ENCODE results near the gene SAFB2.

DNA sequence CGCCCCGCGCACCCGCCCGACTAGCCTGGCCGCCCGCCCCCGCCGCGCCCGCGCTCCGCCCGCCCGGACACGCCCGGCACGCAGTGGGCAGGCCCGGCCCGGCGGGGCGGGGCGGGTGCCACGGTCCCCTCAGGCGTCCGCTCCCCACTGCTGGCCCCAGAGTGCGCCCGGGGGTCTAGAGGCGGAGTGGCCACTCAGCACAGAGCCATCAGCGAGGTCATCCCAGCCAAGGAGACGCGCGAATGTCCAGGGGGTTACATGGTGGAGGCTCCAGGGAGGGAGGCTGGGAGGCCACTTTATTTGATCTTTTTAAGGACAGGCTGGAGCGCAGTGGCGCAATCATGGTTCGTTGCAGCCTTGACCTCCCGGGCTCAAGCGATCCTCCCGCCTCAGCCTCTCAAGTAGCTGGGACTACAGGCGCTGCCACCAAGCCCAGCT, 54.6 kb downstream of the SAFB2 start:
- TF ChIP-seq YY1 (IDR thresholded peaks at IDR 0.05; ENCODE audit: insufficient read depth, insufficient read length) (no peak), ZNF274 (IDR thresholded peaks at IDR 0.05; ENCODE audit: low read depth, low read length) (no peak), SUZ12 (IDR thresholded peaks at IDR 0.05; ENCODE audit: extremely low read depth, insufficient read depth, insufficient read length) (no peak)

Data from NT2/D1 (cell line).